ENCODE results near the gene CRISPLD2. TPM values are rescaled to one million over a fixed set of nuclear protein-coding genes. Genes with fewer than 3 reads are reported as not detected.

Gene CRISPLD2
- total and polyA plus RNA-seq, 10 of the 15 experiments (the other 5 are each of a cell fraction or from before 2014, with no cell fraction given) = 0.03 to 0.30 (median 0.08) TPM; not detected in 5

GRCh38 chr16:84823926-84824325 is 4.1 kb downstream of the CRISPLD2 start (continued):
- TF ChIP-seq NR2C1 (IDR thresholded peaks at IDR 0.05) = no peak
- no peak for TF ChIP-seq JUND (IDR thresholded peaks at IDR 0.05; ENCODE audit: low read depth, low read length)
- TF ChIP-seq PAX8 (IDR thresholded peaks at IDR 0.05) = no peak
- TF ChIP-seq, protein P1, sequence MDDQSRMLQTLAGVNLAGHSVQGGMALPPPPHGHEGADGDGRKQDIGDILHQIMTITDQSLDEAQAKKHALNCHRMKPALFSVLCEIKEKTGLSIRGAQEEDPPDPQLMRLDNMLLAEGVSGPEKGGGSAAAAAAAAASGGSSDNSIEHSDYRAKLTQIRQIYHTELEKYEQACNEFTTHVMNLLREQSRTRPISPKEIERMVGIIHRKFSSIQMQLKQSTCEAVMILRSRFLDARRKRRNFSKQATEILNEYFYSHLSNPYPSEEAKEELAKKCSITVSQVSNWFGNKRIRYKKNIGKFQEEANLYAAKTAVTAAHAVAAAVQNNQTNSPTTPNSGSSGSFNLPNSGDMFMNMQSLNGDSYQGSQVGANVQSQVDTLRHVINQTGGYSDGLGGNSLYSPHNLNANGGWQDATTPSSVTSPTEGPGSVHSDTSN (IDR thresholded peaks at IDR 0.05; ENCODE audit: insufficient replicate concordance, low read depth, low read length) = no peak
- no peak for TF ChIP-seq E2F4 (IDR thresholded peaks at IDR 0.05; ENCODE audit: low read depth, low read length)
- no peak for TF ChIP-seq RBBP5 (conservative IDR thresholded peaks at IDR 0.05)
- no peak for TF ChIP-seq POLR2A (IDR thresholded peaks at IDR 0.05; ENCODE audit: low read depth, low read length)
- no peak for TF ChIP-seq BACH1 (IDR thresholded peaks at IDR 0.05; ENCODE audit: borderline replicate concordance)
- TF ChIP-seq EP300 (IDR thresholded peaks at IDR 0.05; ENCODE audit: borderline replicate concordance in 1 of 2, control insufficient read depth in 1 of 2, low read depth in 2 of 2, low read length in 2 of 2) = no peak
- no peak for TF ChIP-seq IRF4 (IDR thresholded peaks at IDR 0.05; ENCODE audit: low read depth, low read length)

- 25% methylated on average over 8 of the region's 8 CpGs for WGBS (ENCODE audit: insufficient coverage, insufficient replicate concordance, low lambda C conversion rate, missing lambda C conversion rate)
- Histone ChIP-seq H2AFZ (ENCODE audit: control insufficient read depth, low read depth, low read length) (no peak overlapping the region), H4K20me1 (ENCODE audit: control insufficient read depth, insufficient read depth) (no peaks in the 10 kb centered on the region), H3K4me2 (ENCODE audit: control insufficient read depth, insufficient read depth) (no peak overlapping the region), H3K27me3 (replicated peaks in 1 of 2; ENCODE audit: control insufficient read depth in 2 of 2, insufficient read depth in 2 of 2, low read length in 1 of 2) (peaks cover 0 to 4% of the 10 kb centered on the region in 2 experiments; a peak in 2 of 4 replicates), H3K4me3 (no peak overlapping the region), H3K27ac (ENCODE audit: control insufficient read depth, insufficient read depth) (no peak overlapping the region), H3K79me2 (ENCODE audit: control insufficient read depth, insufficient read depth, low read length) (no peaks in the 10 kb centered on the region), H3K9me3 (replicated peaks; ENCODE audit: control insufficient read depth, insufficient read depth, low read length) (no peaks in the 10 kb centered on the region), H3K4me1 (ENCODE audit: control insufficient read depth, insufficient read depth, low read length) (no peaks in the 10 kb centered on the region), H3K36me3 (ENCODE audit: control insufficient read depth in 2 of 2, insufficient read depth in 2 of 2, low read length in 1 of 2) (no peaks in the 10 kb centered on the region), H3K9ac (ENCODE audit: control insufficient read depth, insufficient read depth, low read length) (no peak overlapping the region)
- BruUV-seq (replicated peaks) = no TSS peak
- ChIA-PET RAD21 (ENCODE audit: unreplicated experiment) (no interaction called here), POLR2A (no interaction called here), CTCF (interaction anchor here (1.1 kb wide), 2 partner anchors 88 to 126 kb away, joined by 3 to 5 read pairs; no protein-coding TSS in a partner anchor), SMC1A (ENCODE audit: uncharacterized antibody, unreplicated experiment) (interaction anchor here (0.6 to 0.8 kb wide), 3 partner anchors 12 to 72 kb away, joined by 3 read pairs; no protein-coding TSS in a partner anchor)
- DNase-seq (ENCODE audit: low read depth, low spot score) (no peak), FAIRE-seq (no peak), ATAC-seq (no peak)
- intact Hi-C loops (cut with micrococcal nuclease; ENCODE audit: unreplicated experiment) = no loop called here
- in situ Hi-C loops (cut with MboI) = no loop called here
- TF ChIP-seq MEF2A (IDR thresholded peaks at IDR 0.05; ENCODE audit: insufficient read depth, low read depth, low read length) (no peak), ETV6 (conservative IDR thresholded peaks at IDR 0.05 in 1 of 2, IDR thresholded peaks at IDR 0.05 in 1 of 2; ENCODE audit: borderline replicate concordance in 1 of 2, low read depth in 1 of 2) (no peak), CHD4 (IDR thresholded peaks at IDR 0.05) (no peak), ELK1 (IDR thresholded peaks at IDR 0.05; ENCODE audit: low read depth, low read length) (no peak), SIX5 (IDR thresholded peaks at IDR 0.05; ENCODE audit: low read depth, low read length, severe bottlenecking) (no peak), KLF5 (IDR thresholded peaks at IDR 0.05; ENCODE audit: partially characterized antibody) (no peak), JUNB (IDR thresholded peaks at IDR 0.05) (no peak), RAD21 (IDR thresholded peaks at IDR 0.05; ENCODE audit: insufficient read depth, low read depth, low read length) (no peak), ZNF384 (IDR thresholded peaks at IDR 0.05; ENCODE audit: borderline replicate concordance, low read depth, low read length) (no peak), RB1 (IDR thresholded peaks at IDR 0.05; ENCODE audit: borderline replicate concordance) (no peak), CHD2 (IDR thresholded peaks at IDR 0.05; ENCODE audit: borderline replicate concordance, low read depth, low read length) (no peak), DPF2 (IDR thresholded peaks at IDR 0.05) (no peak)
Observed at GRCh38 chr16:84825896-84826557, 6.2 kb downstream of the CRISPLD2 start.

All from GM12878 (cell line).